Measurements from ENCODE around the gene EEFSEC.

EEFSEC gene

DNA sequence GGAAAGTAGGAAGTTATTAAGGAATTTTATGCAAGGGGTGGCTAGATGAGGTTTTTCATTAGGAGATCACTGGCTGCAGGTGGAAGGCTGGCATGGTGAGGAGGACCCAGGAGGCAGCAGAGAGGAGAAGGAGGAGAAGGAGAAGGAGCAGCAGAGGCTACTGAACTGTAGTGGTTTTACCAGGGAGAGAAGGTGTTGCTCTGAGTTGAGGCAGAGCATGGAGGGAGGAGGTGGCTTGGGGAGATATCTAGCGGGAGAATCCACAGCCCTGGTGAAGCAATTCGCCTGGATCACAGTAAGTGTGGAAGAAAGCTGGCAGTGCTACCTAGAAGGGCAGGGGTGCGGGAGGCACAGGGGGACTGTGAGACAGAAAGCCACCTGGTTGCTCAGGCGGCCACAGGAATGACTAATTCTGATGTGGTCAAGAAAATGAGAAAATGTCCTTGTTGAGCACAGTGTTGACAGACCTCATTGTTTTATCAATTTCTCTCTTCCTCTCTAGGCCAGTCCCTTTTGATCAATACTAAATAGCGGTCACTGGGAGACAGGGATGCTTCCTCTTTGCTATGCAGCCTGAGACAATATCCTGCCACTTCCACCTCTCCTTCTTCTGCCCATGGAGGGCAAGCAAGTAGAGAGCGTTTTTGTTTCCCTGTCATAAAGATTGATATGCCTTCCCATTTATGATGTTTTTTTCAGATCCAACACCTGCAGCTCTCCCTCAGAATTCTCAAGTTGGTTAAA, 94.6 kb downstream of the EEFSEC start:
- no peak for DNase-seq

DNA sequence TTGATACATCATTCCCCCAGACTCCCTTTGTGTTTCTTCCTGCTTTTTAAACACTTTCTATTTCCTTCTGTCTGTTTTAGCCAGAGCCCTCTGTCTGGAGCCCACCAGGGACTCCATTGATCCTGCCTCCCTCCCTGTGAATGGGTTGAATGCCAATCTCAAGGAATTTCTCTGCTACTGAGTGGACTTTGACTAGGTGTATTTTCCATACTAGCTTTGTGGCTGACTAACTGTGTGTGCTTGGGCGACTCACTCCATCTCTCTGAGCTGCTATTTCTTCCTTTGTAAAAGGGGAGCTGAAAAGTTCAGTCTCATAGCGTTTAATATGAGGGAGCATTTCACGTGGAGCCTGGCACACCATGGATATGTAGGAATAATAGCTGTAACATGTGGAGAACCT, 98.8 kb downstream of the EEFSEC start:
- no peak for DNase-seq

DNA sequence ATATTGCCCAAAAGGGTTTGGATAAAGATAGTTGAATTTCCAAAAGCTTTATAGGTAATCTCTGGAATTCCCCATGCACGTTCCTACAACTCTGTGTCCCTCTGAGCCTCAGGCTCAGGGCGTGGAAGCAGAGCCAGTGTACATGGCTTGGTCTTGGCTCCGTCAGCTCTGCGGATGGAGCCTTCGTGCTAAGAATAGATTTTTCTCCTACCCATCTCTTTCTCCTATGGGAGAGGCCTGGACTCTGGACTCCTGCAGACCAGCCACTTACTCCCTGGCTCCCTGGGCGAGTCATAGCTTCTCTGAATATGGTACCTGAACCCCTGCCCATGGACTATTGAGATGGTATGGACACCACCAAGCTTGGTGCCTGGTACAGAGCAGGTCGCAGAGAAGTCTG, 99.9 kb downstream of the EEFSEC start:
- no peak for DNase-seq

DNA sequence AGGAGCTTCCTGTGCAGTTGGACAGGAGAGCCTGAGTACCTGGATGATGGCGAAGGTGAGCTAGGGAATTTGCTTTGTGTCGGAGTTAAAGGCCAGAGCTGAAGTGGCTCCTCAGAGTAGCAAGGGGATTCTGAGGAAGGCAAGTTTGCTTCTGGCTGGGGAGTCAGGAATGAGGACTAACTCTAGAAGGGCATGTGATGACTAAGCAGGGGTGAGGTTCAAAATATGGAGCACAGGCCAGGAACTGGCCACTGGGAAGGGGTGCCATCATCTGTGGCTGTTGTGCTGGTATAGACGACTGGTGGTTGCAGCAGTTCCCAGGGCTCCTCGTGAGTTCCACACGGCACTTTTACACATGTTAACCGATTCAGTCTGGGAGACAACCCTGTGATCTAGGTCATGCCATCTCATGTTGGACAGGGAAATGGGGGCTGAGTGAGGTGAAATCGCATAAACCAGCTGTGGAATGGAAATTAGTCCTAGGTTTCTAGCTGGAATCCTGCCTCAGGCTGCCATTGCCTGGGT, 100.8 kb downstream of the EEFSEC start:
- no peak for DNase-seq

DNA sequence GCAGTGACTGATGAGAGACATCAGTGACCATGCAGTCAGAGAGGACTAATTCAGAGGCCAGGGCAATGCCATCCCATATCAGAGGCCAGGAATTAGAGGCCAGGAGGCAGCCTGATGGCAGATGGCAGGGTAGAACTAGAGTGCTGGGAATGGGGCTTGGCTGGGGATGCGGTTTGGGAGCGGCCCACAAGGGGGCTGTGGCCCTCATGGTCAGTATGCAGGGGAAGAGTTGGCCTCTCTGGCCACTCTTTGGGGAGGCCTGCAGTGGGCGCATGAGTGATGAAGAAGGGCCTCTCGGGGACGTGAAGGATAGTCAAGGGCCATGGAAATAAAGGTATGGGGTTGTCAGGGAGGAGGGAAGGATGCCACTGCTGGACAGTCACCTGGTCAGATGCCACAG, 101.7 kb downstream of the EEFSEC start:
- DNase-seq, result no peak

DNA sequence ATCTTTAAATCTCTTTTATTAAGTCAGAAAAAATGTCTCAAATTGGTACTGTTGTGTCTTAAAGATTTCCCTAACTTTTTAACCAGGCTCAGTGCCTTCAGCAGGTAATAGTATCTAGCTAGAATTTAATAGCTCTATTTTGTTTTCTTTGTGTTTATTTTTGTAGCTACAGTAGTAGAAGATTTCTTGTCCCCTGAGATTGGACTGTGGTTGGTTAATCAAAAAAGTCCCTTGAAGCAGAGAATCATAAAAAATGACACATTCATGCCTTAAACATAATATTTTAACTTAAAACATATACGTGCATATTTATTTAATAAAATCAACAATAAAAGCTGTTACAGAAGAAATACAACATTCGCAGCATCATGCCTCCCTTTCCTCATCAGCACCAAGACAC, 102.8 kb downstream of the EEFSEC start:
- no peak for DNase-seq

DNA sequence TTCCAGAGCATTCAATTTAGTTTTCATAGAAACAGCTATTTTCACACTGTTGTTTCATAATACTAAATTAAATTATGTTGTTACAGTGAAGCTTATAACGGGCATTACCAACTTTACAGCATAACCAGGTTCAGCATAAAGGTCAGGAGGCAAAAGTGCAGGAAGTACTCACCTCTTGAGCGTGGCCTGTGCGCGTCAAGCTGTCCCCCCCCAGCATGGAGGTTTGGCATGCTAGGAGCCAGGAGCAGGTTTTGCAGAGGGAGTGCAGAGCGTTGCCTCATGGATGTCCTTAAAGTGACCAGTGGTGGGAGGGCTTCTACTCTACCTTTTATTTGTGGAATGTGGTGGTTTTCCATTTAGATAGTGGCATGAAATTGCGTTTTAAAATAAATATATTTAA, 104.4 kb downstream of the EEFSEC start:
- no peak for DNase-seq

DNA sequence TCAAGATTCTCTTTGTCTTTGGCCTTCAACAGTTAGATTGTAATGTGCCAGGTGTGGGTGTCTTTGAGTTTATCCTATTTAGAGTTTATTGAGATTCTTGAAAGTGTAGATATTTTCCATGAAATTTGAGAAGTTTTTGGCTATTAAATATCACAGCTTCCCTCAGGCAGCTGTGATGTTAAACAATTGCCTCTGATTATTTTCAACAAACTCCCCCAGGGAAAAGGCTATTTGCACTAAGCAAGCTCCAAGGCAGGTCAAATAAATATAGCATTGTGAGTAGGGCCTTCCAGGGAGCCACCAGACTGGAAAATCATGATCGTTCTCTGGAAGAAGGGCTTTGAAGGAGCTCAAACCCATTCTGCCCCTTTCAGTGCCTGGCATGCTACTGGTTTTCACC, 107.0 kb downstream of the EEFSEC start:
- no peak for DNase-seq

DNA sequence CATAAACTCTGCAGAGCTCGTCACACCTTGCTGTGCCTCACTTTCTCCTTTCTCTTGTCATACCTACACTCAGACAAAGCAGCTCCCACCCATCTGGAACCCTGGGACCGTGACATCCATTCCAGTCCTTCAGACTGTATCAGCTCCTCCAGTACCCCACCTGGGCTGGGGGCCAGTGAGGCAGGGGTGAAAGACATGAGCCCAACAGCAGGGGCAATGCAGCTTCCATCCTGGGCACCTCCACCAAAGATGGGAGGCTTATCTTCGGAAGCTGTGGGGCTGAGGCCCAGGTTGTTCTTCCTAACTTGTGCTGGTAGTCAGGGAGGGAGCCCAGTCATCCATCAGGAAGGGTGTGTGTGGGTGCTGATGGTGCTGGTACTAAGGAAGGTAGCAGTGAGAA, 109.2 kb downstream of the EEFSEC start:
- DNase-seq, result no peak

DNA sequence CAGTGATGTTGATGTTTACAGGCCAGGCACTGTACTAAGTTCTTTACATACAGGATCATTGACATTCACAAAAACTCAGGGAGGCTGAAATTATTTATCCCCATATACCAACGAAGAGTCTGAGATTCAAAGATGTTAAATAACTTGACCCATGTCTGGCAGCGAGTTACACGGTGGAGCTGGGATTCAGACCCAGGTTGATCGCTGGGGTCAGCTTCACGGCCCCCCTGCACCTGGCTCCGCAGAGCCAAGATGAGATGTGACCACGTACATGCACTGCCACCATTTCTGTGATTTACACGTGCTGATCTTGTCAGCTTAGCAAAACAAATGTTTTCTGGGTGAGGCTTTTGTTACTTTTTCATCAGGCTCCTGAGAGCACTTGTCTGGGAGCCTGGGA, 109.8 kb downstream of the EEFSEC start:
- DNase-seq, result no peak

DNA sequence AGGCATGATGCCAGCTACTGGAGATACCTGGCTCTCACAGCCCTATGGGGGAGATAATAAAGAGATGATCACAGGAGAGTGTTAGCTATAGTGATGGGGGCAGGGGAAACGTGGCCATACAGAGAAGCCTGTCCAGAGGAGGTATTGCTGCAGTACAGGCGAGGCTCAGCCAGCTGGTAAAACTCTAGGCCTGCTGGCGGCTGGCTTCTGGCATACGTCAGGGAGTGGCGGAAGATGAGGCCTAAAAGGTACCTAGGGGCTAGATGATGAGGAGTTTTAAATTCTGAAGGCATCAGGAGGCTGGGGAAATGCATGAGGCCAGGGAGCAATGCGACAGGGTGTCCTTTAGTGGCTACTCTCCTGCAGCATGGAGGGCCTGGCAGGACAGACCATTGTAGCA, 110.7 kb downstream of the EEFSEC start:
- no peak for DNase-seq

DNA sequence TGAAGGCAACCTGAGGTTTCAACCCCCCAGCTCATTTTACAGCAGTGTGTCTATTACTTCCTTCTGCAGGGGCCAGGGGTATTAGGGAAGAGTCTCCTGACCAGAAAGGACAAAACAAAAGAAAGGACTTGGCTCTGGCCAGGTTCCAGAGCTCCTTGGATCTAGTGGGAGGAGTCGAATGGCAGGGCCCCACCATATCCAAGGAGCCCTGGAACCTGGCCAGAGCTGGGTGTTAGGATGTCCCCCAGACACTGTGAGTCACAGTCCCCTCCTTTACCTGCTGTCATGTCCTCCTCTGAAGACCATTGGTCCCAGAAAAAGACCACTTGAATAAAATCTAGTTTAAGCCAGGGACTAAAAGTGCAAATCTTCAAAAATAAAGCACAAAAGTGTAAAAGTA, 113.2 kb downstream of the EEFSEC start:
- no peak for DNase-seq

DNA sequence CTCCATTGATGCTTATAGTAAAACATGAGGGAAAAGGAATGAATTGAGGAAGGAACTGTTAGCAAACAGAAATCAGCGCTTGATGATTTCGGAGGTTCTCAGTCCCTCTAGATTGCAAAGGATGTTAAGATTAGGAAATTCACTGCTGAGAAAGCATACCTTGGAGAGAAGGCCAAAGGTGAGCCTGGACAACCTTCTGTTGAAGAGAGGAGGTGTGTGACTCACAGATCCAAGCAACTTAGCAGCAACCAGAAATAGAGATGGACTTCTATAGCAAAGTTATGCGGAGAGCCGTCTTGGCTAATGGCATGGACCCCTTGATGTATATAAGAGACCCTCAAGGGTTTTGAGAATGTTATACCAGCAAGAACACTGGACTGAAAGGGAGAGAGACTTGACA, 114.3 kb downstream of the EEFSEC start:
- no peak for DNase-seq

DNA sequence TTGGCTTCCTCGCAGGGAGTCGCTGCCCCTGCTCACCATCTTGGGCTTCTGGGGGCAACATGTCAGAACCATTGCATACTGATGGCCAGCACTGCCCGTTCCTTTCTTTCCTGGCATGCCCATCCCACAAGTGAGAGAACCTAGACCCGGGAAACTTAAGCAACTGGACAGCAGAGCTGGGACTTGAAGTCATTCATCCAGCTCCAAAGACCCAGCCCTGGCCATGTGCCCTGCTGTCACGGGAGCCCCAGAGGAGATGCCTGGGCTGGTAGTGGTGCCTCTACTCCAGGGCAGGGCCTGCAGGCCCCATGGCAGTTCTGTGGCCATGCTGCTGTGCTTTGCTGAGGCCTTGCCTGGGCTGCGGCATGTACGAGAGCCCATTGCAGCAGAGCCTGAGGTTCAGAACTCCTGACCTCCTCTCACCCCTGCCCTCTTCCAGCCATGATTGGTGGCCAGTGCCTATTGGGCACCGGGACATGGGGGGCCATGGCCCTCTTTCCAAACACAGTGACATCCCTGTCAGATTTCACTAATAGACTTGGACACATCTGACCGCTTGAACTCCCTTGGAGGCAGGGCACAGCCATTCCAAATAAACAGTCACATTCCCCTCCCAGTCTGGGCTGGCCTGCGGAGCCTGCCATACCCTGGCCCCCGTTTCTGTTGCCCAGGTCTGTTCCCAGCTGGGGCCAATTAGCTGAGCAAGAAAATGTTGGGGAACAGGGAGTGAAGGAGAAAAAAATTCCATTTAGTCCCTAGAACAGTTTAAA, 115.9 kb downstream of the EEFSEC start:
- no peak for DNase-seq

DNA sequence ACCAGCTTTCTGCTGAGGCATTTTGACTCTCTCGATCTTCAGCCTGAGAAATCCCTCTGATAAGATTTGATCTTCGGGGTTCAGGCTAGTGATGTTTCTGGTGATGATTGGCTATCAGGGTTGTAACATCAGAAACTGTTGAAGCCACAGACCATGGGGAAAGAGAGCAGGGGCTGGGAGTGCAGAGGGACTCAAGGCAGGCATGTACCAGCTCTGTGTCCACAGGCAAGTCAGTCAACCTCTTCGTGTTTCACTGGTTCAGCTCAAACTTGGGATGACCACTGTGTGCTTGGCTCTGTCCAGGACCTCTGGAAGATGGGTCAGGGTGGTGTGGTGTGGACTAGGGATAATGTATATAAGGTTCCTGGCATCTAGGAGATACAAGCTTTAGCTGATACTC, 116.5 kb downstream of the EEFSEC start:
- DNase-seq, result no peak

DNA sequence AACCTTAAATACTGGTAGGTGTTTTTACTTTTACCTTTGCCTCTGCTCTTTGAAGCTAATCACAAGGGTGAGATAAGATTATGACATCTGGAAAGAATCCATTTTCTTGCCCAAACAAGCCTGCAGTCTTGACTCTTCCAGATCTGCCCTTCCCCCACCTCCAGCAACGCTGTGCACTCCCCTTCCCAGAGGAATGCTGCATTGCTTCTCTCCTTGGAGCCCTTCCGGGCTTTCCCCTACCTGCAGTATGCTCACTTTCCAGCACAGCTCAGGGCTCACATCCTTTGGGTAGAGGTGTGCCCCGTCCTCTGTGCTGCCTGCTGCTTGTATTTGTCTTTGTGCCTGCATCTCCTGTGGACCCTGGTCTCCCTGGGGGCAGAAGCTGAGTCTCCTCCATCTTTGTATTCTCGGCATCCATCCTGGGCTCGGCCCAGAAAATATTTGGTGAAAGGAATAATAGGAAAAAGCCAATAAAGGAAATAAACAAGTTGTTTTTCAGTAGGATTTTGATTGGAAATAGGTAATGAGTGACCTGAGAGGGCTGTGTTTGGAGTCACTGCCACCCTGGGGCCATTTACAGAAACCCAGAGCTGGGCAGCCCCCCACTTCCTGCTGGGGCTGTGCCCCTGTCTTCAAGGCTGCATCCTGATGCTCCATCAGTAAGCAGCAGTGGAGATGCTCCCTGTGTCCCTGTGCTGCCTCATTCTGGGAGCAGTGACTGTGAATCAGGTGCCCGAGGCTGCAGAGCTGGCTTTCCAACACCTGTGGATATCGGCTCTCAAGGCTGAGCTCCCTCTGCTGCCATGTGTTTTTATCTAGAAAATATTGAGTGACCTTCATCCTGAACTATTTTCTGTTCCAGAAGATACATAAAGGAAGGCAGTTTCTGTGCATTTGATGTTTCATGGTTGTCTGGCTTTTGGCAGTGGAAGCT, 117.5 kb downstream of the EEFSEC start:
- DNase-seq, result no peak

DNA sequence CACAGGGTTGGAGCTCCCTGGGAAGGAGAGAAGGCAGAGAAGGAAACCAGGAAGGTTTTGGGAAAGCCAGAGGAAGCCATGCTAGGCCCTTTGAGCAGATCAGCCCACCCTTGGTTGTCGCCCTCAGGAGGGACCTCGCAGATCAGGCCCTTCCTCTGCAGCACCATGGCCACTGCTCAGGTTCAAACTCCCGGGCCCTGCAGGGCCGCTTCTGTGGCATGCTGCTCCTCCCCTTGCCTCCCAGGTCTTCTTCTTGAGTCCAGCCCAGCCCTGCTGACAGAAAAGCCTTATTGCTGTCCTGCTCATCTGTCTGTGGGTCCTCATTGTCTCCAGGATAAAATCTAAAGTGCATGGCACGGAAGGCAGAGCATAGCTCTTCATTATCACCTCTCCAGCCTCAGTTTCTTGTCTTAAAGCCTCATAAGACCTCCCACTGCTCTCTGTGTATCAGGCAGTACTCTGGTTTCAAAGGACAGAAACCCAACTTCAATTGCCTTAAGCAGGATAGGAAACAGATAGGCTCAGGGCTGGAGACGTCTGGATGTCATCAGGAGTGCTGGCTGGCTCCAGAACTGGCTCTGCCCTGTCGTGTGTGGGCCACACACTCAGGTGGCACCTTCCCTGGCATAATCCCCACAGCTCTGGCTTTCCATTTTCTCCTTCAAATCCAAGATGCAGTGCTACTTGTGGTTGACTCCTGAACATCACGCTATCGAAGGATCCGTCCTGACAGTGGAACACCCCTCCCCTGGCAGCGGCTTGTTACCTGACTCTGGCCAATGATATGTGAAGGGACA, 118.5 kb downstream of the EEFSEC start:
- DNase-seq, result no peak

DNA sequence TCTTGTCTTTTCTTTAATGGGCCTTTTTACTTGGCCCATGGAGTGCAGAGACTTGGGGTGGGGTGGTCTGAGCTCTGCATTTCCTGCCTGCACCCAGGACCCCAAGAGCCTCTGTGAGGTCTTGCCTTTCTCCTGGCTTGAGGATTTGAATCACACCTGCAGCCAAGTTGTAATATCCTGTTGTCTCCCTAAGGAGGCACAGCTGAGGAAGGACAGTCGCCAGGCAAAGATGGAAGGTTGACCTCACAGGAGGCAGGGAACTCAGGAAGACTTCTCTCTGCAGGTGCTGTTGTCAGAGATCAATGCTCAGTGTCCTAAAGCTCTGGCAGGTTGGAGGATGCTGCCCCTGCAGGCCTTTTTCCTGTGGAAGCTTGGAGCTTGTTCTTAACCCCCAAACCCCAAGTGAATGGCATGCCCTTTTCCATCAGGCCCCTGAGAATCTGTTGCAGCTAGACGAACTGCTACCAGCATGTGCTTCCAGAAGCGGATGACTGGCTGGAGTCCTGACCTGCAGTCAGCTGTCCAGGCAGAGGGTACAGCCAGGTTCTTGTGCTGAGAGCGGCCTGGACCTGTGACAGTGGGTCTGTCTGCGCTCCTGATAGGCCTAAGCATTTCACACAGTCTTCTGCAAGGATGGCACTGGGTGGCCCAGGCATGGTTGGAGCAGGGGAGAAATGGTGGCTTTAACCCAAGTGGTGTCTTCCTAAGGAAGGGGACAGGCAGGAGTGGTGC, 120.0 kb downstream of the EEFSEC start:
- DNase-seq, result no peak

DNA sequence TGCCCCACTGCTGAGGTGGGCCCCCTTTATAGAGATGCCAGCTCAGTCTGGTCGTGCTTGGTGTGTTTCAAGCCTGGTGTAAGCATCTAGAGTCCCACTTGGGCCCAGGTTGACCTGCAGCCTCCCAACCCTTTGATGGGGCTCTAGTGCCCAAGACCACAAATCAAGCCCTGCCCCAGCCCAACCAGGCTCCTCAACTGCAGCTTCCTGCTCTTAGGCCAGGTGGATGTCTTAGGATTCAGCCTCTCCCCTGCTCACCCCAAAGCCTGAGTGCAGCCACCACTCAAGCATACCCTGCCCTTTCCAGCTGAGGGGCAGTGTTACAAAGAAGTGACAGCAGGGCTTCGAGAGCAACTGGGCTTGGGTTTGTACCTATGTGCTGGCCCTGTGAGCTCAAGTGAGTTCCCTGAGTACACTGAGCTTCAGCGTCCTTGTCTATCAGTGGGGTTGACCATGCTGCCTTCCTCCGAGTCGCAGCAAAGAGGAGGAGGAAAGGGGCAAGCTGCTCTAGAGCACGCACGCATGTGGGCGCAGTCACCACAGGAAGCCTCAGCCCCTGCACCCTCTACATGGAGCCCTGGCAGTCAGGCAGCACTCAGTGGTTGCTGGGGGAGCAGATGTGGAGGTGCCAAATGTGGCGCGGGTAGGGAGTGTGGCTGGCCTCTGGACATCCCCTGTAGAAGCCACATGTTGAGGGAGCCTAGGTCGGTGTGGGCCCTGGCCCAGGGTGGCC, 120.7 kb downstream of the EEFSEC start:
- no peak for DNase-seq

DNA sequence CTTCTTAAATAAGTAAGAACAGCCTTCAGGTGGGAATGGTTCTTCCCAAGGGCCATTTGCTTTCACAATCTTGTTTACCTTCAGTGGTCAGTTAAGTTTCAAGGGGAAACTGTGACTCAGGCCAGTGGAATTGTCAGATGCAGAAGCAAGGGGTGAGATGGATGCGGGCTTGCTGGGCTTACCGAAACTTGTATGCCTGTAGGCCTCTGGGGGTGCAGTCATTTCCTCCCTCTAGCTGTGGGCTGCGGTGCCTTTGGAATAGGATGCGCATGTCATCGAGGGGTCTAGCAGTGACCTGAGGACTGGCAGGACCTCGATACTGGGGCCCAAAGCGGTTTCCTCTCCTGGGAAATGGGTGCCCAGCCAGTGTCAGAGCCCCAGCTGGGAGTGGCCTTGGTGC, 121.6 kb downstream of the EEFSEC start:
- DNase-seq, result no peak

Data from NCI-H774 (cell line).